ENCODE data around the gene MAP6D1.
"Not testable (repeated sequence)": the region's sequence is repeated elsewhere in the genome, so short reads cannot be mapped to it uniquely, and the experiment has no call there.

The MAP6D1 gene

DNA sequence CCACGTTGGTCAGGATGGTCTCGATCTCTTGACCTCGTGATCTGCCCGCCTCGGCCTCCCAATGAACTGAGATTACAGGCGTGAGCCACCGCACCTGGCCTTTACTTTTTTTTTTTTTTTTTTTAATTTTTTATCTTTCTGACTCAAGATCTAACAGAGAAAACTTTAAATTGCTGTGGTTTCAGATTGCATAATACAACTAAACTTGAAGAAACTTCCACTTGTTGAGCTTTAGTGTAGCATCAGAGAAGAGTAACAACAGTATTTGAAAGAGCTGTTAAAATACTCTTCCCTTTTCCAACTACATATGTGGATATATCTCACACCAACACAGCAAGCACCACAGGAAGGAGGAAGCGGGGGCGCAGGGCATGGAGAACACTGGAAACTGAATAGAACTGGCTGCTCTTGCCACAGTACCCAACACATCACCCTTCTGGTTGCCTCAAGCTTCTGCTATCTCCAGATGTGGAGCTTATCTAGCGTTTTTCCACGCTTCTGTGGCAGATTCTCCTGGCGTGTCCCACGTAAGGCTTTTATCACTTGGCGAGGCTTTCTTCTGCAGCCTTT, 45.4 kb downstream of the MAP6D1 start:
- no peak for DNase-seq (ENCODE audit: extremely low read depth, low read depth)
- no peak overlapping the region for H3K4me3 ChIP-seq (replicated peaks; ENCODE audit: low read depth, low read length)
- TF ChIP-seq, protein P1, sequence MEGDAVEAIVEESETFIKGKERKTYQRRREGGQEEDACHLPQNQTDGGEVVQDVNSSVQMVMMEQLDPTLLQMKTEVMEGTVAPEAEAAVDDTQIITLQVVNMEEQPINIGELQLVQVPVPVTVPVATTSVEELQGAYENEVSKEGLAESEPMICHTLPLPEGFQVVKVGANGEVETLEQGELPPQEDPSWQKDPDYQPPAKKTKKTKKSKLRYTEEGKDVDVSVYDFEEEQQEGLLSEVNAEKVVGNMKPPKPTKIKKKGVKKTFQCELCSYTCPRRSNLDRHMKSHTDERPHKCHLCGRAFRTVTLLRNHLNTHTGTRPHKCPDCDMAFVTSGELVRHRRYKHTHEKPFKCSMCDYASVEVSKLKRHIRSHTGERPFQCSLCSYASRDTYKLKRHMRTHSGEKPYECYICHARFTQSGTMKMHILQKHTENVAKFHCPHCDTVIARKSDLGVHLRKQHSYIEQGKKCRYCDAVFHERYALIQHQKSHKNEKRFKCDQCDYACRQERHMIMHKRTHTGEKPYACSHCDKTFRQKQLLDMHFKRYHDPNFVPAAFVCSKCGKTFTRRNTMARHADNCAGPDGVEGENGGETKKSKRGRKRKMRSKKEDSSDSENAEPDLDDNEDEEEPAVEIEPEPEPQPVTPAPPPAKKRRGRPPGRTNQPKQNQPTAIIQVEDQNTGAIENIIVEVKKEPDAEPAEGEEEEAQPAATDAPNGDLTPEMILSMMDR (IDR thresholded peaks at IDR 0.05; ENCODE audit: low read depth, low read length, missing control alignments): no peak

DNA sequence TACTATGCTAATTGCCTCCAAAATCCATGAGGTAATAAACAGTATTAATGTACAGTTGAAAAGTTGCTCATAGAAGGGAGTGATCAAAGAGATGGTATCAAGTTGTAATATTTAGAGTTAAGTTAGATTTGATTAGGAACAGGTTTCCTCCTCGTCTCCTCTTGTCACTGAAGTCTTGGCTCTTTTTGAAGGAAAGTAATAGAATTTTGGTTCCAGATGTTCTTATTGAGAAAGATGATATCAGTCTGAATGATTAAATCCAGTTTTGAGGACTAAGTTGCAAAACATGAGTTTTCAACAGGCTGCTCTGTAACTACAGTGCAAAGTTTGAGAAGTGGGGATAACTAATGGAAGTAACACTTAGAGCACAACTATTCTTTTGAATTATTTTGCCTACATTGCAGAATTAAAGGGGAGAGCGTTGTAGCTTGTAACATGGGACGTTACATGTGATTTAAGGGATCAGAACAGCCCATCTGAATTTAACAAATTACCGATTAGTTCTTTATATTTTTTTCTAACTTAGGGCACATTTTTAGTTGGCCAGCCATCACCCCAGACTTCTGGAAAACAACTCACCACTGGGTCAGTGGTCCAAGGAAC, 48.3 kb downstream of the MAP6D1 start:
- TF ChIP-seq, protein P1 (IDR thresholded peaks at IDR 0.05; ENCODE audit: low read depth, low read length, missing control alignments): no peak
- no peak for DNase-seq (ENCODE audit: extremely low read depth, low read depth)

DNA sequence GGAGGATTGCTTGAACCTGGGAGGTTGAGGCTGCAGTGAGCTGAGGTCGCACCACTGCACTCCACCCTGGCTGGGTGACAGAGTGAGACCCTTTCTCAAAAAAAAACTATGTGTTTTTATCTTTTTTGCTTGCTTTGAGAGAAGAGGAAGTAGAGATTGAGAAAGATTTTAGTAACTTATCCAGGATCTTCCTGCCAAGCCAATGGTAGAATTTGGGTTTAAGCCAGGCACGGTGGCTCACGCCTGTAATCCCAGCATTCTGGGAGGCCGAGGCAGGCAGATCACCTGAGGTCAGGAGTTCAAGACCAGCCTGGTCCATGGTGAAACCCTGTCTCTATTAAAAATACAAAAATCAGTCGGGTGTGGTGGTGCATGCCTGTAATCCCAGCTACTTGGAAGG, 48.9 kb downstream of the MAP6D1 start:
- DNase-seq (ENCODE audit: extremely low read depth, low read depth); H3K4me3 ChIP-seq (replicated peaks; ENCODE audit: low read depth, low read length): not testable (repeated sequence)

More for the DNA sequence above, 48.3 kb downstream of the MAP6D1 start:
- no peak overlapping the region for H3K4me3 ChIP-seq (replicated peaks; ENCODE audit: low read depth, low read length)

DNA sequence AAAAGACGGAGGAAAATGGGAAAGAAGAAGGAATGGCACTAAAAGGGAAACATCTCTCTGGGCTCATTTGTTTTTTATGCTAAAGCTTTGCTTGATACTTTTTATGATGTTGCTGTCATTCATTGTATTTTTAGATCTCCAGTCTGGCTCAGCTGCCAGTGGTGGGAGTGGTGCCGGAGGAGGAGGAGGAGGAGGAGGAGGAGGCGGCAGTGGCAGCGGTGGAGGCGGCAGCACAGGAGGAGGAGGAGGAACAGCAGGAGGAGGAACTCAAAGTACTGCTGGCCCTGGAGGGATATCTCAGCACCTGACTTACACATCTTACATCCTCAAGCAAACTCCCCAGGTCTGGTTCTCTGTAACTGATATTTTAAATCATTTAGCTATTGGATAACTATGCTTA, 49.6 kb downstream of the MAP6D1 start:
- TF ChIP-seq, protein P1 (IDR thresholded peaks at IDR 0.05; ENCODE audit: low read depth, low read length, missing control alignments): no peak
- no peak for DNase-seq (ENCODE audit: extremely low read depth, low read depth)
- no peak overlapping the region for H3K4me3 ChIP-seq (replicated peaks; ENCODE audit: low read depth, low read length)

DNA sequence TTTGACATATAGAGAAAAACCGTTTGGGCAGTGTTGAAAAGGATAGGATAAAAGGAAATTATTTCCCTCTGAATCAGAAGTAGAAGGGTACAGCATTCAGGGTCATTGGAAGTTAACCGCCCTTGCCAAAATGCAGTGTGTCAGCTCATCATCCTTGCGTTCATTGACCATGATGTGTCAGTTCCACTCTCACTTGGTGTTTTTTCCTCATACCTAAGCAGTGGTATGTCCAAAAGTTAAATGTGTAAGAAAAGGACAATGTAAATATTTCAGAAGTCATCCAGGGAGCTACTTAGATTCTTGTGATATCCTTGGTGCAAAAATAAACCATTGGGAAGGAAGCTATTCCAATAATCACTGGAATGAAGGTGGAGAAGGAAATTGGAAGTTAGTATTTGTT, 50.7 kb downstream of the MAP6D1 start:
- TF ChIP-seq, protein P1 (IDR thresholded peaks at IDR 0.05; ENCODE audit: low read depth, low read length, missing control alignments): no peak
- DNase-seq (ENCODE audit: extremely low read depth, low read depth): no peak
- no peak overlapping the region for H3K4me3 ChIP-seq (replicated peaks; ENCODE audit: low read depth, low read length)

DNA sequence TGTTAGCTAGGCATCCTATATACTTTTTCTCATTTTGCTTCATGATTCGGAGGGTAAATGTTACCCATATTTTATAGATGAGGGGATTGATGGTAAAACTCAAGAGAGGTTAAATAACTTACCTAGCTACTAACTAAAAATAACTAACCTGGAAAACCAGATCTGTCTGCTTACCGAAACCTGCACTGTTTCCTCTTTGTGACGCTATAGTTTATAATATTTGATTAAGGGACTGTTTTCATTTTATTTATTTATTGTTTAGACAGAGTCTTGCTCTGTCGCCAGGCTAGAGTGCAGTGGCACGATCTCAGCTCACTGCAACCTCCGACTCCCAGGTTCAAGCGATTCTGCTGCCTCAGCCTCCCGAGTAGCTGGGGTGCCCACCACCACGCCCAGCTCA, 55.9 kb downstream of the MAP6D1 start:
- TF ChIP-seq, protein P1 (IDR thresholded peaks at IDR 0.05; ENCODE audit: low read depth, low read length, missing control alignments): no peak
- H3K4me3 ChIP-seq (replicated peaks; ENCODE audit: low read depth, low read length): no peak overlapping the region
- DNase-seq (ENCODE audit: extremely low read depth, low read depth): no peak

DNA sequence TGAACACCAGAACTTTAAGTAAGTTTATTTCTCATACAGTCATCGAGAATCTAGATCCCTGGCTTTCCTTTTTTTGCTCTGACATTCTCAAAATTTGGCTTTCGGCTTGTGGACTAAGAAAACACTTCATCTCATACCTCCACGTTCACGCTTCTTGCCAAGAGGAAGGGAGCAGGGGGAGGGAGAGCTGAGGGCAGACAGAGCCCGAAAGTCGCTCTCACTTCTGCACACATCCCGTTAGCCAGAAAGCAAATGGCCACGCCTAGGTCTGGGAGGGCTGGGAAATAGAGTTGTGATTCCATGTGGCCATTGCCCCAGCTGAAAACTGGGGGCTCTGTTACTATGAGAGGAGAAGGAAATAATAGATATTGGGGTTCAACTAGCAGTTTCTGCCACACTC, 57.3 kb downstream of the MAP6D1 start:
- TF ChIP-seq, protein P1 (IDR thresholded peaks at IDR 0.05; ENCODE audit: low read depth, low read length, missing control alignments): no peak

More for the DNA sequence above, 57.3 kb downstream of the MAP6D1 start:
- no peak for DNase-seq (ENCODE audit: extremely low read depth, low read depth)
- H3K4me3 ChIP-seq (replicated peaks; ENCODE audit: low read depth, low read length): no peak overlapping the region

All from HFF-Myc (cell line).